HG03439 (cell line): ENCODE measurements around the gene DENND2A.
"Not testable (repeated sequence)": the region's sequence is repeated elsewhere in the genome, so short reads cannot be mapped to it uniquely, and the experiment has no call there.

ENCODE experiments used
- ATAC-seq: cut with Tn5 transposase; IDR thresholded peaks from one replicate; pipeline ENCODE4 v1.9.1; 2021; ENCODE audit warnings: mild to moderate bottlenecking, moderate library complexity; ENCODE audit not compliant: unreplicated experiment

The DENND2A gene

DNA sequence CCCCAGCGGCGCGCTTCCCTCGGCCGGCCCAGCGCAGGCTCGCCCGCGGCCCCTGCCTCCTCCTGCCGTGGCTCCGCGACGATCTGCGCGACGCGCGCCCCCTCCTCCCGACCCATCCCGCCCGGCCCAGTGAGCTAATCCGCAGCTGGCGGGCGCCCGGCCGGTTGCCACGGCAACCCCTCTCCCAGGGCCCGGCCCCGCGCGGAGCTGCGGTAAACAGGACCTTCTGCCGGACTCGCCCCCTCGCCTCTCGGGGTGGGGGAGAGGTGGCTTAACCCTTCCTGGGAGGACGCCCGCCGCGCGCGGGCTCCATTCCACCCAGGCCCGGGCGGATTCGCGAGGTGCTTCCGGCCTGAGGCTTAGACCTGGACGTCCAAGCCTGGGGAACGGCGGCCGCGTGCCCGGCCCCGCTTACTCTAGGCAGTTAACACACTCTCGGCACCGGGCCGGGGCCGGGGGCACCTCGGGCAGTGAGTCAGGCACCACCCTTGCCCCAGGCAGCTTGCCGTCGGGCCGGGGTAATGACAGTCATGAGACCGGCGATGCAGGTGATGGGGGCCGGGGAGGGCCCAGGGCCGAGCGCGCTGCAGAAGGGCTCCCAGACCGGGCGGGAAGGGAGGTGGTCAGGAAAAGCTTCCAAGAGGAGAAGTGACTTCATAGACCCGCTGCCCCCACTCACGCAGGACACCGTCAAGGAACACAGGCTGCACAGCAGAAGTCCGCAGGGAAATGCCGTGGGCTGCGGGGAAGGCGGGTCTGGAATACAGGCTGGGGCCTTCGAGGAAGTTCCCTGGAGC is at the start of gene DENND2A:
Gene DENND2A (minus strand): TSS at position 87 of the 797 bp plus-strand sequence. CDS start 38,416 bp downstream, outside the sequence.
- no peak for ATAC-seq

DNA sequence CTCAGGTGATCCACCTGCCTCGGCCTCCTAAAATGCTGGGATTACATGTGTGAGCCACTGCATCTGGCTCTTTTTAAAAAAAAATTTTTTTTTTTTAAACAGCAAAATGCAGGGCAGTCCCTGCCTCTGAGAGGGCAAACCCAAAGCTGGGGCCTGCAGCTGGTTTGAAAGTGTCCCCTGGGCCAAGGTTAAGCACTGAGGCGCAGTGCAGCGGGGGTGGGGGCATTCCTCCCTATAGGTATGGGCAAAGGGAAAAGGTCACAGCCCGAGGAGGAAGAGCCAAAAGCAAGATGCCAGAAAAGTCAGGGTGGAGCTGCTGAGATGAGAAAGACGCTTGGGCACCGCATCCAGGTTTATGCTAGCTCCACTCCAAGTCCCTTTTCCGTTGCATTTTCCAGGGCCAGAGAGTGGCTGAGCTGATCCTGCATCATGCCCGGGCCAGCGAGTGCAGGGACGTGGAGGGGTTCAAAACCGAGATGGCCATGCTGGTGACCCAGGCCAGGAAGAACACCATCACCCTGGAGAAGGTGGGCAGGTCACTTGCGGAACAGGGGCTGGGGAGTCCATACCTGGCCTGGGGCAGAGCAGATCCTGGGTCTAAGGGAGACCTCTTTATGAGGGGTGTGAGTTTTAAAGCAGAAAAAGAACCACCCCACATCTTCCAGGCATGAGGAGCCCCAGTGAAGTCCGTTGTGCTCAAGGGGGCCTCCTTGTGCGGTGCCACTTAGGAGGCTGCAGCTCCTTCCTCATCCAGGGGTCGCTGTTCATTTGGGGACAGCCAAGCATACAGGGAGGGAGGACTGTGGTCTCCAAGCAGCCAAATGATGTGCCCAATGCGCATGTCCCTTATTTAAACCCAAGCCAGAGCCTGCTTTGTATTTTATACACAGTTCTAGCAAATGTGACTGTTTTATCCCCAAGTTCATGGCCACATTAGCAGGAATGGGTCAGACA is 48.9 kb upstream of the DENND2A start:
- ATAC-seq: no peak

DNA sequence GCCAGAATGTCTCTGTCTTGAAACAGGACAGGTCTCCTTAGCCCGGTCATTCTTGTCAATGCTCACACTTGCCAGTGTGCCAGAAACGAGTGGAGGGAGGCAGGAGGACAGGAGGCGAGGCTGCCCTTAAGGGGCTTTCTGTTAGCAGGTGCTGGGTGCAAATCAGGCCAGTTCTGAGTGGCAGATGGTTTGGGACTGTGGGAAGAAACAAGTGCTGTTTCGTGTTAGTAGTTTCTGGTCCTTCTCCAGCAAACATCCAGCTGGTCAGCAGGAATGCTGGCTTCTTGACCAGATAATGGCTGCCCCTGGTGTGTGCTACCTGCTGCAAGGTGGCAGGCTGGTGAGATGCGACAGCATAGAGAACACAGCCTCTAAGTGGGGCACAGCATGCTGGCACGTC is 47.7 kb upstream of the DENND2A start:
- no peak for ATAC-seq

DNA sequence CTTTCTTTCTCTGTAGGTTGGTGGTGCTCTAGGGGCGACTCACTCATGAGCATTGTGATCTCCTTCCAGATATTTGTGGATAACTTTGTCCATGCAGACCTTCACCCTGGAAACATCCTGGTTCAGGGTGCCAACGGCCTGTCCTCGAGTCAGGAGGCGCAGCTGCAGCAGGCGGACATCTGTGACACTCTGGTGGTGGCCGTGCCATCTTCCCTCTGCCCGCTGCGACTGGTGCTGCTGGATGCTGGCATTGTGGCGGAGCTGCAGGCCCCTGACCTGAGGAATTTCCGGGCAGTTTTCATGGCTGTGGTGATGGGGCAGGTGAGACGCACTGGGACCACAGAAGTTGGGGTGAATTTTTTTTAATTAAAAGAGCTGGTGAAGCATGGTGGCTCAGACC is 46.3 kb upstream of the DENND2A start:
- no peak for ATAC-seq

- ATAC-seq: no peak
These were observed 44.9 kb upstream of the DENND2A start for GRCh38 chr7:140685407-140686087.

DNA sequence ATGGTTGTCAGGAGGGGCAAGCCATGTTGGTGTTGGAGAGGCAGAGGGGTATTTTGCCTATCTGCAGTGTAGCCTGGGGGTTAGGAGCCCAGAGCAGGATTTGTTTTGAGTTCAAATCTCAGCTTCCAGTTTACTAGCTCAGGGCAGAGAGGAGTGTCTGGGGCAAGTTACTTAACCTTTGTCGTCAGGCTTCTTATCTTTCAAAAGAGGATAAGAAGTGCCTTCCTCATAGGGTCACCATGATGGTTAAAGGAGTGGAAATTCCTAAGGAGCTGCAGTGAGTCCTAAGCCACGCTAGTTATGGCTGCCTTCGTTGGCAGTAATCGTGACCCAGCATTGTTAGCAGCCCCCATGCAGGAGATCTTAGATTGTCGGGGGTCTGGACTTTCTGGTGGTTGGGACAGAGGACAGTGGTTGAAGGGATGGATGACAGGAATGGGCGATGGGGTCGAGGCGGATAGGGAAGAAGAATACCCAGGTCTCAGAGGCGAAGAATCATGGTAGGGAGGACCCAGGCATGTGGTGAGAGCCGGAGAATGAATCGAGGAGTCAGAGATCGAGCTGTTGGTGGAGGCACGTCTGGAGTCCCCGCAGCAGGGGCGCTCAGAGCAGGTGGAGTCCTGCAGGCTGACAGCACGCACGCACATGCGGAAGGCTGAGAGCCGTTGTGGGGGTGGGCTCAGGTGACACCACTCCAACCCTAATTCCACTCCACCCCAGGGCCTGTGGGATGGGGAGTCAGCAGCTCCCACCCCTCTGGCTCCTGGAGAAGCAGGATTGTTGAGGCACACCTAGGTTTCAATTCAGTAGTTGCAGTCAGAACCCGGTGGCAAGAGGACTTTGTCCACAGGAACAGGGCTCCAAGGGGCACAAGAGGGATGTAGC is 43.7 kb upstream of the DENND2A start:
- ATAC-seq: no peak

DNA sequence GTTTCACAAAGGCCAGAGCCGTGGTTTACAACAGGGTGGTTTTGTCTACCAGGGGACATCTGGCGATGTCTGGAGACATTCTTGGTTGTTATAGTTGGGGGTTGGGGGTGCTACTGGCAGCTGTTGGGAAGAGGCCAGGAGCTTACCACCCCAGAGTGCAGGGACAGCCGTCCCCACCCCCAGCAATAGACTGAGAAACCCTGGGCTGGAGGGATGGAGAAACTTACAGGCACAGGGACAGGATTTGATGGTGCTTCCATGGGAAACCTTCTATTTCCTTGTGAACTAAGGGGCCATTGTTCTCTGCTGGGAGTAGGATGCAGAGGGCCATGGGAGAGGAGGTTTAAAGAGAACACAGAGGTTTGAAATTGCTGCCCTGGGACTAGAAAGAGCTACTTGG is 43.0 kb upstream of the DENND2A start:
- ATAC-seq: no peak

- ATAC-seq: no peak
These were observed 41.2 kb upstream of the DENND2A start for GRCh38 chr7:140681766-140682165.

DNA sequence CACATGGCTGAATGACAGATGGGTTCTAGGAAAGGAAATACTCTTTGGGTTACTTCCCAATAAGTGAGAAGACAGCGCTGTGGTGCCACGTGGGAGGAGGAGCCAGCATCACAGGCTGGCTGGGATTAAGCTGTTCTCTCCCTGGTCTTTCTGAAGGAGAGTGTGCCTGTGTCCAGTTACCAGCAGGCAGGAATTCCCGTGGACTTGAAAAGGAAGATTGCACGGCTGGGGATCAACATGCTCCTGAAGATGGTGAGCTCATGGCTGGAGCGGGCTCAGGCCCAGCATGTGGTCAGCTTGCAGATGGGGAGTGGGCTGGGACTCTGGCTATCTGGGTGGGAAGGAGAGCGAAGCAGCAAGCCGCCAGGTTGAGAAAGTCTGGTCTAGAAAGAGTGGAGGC is 40.3 kb upstream of the DENND2A start:
- ATAC-seq: no peak

DNA sequence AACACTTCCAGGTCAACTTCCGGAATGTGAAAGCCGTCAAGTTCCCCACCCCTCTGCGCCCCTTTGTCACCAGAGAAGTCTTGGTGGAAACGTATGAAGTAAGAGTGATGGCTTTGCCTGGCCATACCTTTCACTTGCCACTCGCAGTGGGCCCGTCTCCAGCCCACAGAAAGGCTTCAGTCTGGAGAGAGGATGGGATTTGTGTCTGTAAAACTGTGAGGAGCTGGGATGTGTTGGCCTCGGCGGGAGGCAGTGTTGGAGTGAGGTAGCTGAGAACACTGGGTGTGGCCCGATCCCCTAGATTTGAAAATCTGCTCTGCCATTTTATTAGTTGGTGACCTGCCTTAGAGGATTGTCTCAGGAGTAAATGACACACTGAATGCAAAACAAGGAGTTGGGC is 38.6 kb upstream of the DENND2A start:
- ATAC-seq: no peak

GRCh38 chr7:140678816-140679130 is 38.2 kb upstream of the DENND2A start:
- ATAC-seq: no peak

GRCh38 chr7:140678081-140678815 is 37.6 kb upstream of the DENND2A start:
- ATAC-seq: no peak

DNA sequence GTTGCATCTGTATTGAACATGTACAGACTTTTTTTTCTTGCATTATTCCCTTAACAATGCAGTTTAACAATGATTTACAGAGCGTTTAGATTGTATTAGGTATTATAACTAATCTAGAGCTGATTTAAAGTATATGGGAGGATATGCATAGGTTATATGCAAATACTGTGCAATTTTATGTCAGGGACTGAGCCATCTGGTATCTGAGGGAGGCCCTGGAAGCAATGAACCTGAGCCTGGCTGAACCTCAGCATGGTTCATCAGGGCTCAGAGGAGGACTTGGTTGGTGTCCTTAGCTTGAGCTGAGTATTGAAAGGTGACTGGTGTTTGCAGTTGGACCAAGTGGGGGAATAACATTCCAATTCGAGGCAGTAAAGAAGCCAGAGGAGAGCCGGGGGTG is 36.9 kb upstream of the DENND2A start:
- ATAC-seq: no peak

- ATAC-seq: not testable (repeated sequence)
These were observed 36.3 kb upstream of the DENND2A start for GRCh38 chr7:140676956-140677355.

- no peak for ATAC-seq
These were observed 35.7 kb upstream of the DENND2A start for GRCh38 chr7:140676306-140676705.

GRCh38 chr7:140675726-140676125 is 35.1 kb upstream of the DENND2A start:
- no peak for ATAC-seq

- ATAC-seq: no peak
These were observed 34.5 kb upstream of the DENND2A start for GRCh38 chr7:140674899-140675701.

GRCh38 chr7:140674356-140674800 is 33.8 kb upstream of the DENND2A start:
- ATAC-seq: no peak

GRCh38 chr7:140673774-140674155 is 33.2 kb upstream of the DENND2A start:
- ATAC-seq: no peak
